ENCODE results near the gene EXT2.

GRCh38 chr11:44068180-44068579 is 27.3 kb upstream of the EXT2 start:
- TF ChIP-seq POLR2AphosphoS5 (IDR thresholded peaks at IDR 0.05; ENCODE audit: low read depth, low read length) (no peak), SIN3A (IDR thresholded peaks at IDR 0.05; ENCODE audit: borderline replicate concordance, insufficient read depth, low read length) (no peak), TAF1 (IDR thresholded peaks at IDR 0.05; ENCODE audit: borderline replicate concordance, insufficient read depth, low read length) (no peak)
- TF ChIP-seq, protein P1, sequence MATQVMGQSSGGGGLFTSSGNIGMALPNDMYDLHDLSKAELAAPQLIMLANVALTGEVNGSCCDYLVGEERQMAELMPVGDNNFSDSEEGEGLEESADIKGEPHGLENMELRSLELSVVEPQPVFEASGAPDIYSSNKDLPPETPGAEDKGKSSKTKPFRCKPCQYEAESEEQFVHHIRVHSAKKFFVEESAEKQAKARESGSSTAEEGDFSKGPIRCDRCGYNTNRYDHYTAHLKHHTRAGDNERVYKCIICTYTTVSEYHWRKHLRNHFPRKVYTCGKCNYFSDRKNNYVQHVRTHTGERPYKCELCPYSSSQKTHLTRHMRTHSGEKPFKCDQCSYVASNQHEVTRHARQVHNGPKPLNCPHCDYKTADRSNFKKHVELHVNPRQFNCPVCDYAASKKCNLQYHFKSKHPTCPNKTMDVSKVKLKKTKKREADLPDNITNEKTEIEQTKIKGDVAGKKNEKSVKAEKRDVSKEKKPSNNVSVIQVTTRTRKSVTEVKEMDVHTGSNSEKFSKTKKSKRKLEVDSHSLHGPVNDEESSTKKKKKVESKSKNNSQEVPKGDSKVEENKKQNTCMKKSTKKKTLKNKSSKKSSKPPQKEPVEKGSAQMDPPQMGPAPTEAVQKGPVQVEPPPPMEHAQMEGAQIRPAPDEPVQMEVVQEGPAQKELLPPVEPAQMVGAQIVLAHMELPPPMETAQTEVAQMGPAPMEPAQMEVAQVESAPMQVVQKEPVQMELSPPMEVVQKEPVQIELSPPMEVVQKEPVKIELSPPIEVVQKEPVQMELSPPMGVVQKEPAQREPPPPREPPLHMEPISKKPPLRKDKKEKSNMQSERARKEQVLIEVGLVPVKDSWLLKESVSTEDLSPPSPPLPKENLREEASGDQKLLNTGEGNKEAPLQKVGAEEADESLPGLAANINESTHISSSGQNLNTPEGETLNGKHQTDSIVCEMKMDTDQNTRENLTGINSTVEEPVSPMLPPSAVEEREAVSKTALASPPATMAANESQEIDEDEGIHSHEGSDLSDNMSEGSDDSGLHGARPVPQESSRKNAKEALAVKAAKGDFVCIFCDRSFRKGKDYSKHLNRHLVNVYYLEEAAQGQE (IDR thresholded peaks at IDR 0.05; ENCODE audit: insufficient read depth in 1 of 2, low read depth in 2 of 2, low read length in 2 of 2): no peak
